Measurements from ENCODE around the gene ATP6AP1. TPM values are rescaled to one million over a fixed set of nuclear protein-coding genes. Genes with fewer than 3 reads are reported as not detected.

The ATP6AP1 gene
- total RNA-seq, 2 donors from 2014 or later, result 39.9 to 42.1 TPM

Other genes with a start within 250 kb of the ATP6AP1 start
- not detected for gene OPN1MW, start 246.1 kb upstream of the ATP6AP1 start, total RNA-seq
- not detected for gene OPN1MW2, start 208.9 kb upstream of the ATP6AP1 start, total RNA-seq
- gene OPN1MW3, start 171.1 kb upstream of the ATP6AP1 start, total RNA-seq, result not detected
- gene TEX28, start 133.6 kb upstream of the ATP6AP1 start, total RNA-seq, result not detected
- 1 to 10 TPM in 1 of 2 donors, under 1 TPM in 1; 0.54 to 2.1 TPM for gene TKTL1, start 132.9 kb upstream of the ATP6AP1 start, total RNA-seq
- gene FLNA, start 54.0 kb upstream of the ATP6AP1 start, total RNA-seq, result 1,000 to 10,000 TPM; 1,274 to 1,383 TPM
- gene EMD, start 49.4 kb upstream of the ATP6AP1 start, total RNA-seq, result 10 to 100 TPM; 86.5 to 87.5 TPM
- 1,000 to 10,000 TPM; 1,604 to 1,651 TPM for gene RPL10, start 30.3 kb upstream of the ATP6AP1 start, total RNA-seq
- 10 to 100 TPM; 13.9 to 16.7 TPM for gene DNASE1L1, start 19.4 kb upstream of the ATP6AP1 start, total RNA-seq
- gene TAFAZZIN, start 17.1 kb upstream of the ATP6AP1 start, total RNA-seq, result 10 to 100 TPM; 39.3 to 40.8 TPM
- 100 to 1,000 TPM; 120 to 165 TPM for gene GDI1, start 8.5 kb downstream of the ATP6AP1 start, total RNA-seq
- 10 to 100 TPM; 49.3 to 71.4 TPM for gene FAM50A, start 15.5 kb downstream of the ATP6AP1 start, total RNA-seq
- 10 to 100 TPM; 63.2 to 67.8 TPM for gene PLXNA3, start 29.6 kb downstream of the ATP6AP1 start, total RNA-seq
- gene LAGE3, start 50.6 kb downstream of the ATP6AP1 start, total RNA-seq, result 10 to 100 TPM; 37.4 to 47.9 TPM
- gene UBL4A, start 57.9 kb downstream of the ATP6AP1 start, total RNA-seq, result 10 to 100 TPM; 37.2 to 53.4 TPM
- 10 to 100 TPM; 17.3 to 24.8 TPM for gene SLC10A3, start 62.0 kb downstream of the ATP6AP1 start, total RNA-seq
- 10 to 100 TPM; 24.5 to 25.4 TPM for gene FAM3A, start 87.6 kb downstream of the ATP6AP1 start, total RNA-seq
- gene G6PD, start 118.2 kb downstream of the ATP6AP1 start, total RNA-seq, result 10 to 100 TPM; 48.1 to 78.3 TPM
- 10 to 100 TPM; 26.1 to 39.6 TPM for gene IKBKG, start 118.9 kb downstream of the ATP6AP1 start, total RNA-seq
- gene CTAG1A, start 156.5 kb downstream of the ATP6AP1 start, total RNA-seq, result not detected
- gene CTAG1B, start 190.6 kb downstream of the ATP6AP1 start, total RNA-seq, result not detected
- not detected for gene CTAG2, start 224.9 kb downstream of the ATP6AP1 start, total RNA-seq